ENCODE data around the gene EVI2B. TPM values are rescaled to one million over a fixed set of nuclear protein-coding genes. Genes with fewer than 3 reads are reported as not detected.
"Not testable (repeated sequence)": the region's sequence is repeated elsewhere in the genome, so short reads cannot be mapped to it uniquely, and the experiment has no call there.

Gene EVI2B
- total RNA-seq, 1 donor from 2014 or later, result 15.7 TPM

- no peak for ATAC-seq
- no peak for DNase-seq (ENCODE audit: low spot score)
- intact Hi-C loops (cut with DNase I), result no loop called here
Observed at GRCh38 chr17:31281061-31281460, 32.8 kb downstream of the EVI2B start.

- ATAC-seq (no peak), DNase-seq (ENCODE audit: low spot score) (no peak)
- intact Hi-C loops (cut with DNase I), result no loop called here
Observed at GRCh38 chr17:31279401-31279800, 34.5 kb downstream of the EVI2B start.

GRCh38 chr17:31275116-31275515 is 38.7 kb downstream of the EVI2B start:
- DNase-seq (ENCODE audit: low spot score) (no peak), ATAC-seq (no peak)
- intact Hi-C loops (cut with DNase I), result no loop called here

GRCh38 chr17:31274252-31274651 is 39.6 kb downstream of the EVI2B start:
- peak; percentile 85 for ATAC-seq
- DNase-seq (ENCODE audit: low spot score), result no peak
- intact Hi-C loops (cut with DNase I), result no loop called here

GRCh38 chr17:31273516-31273915 is 40.3 kb downstream of the EVI2B start:
- DNase-seq (ENCODE audit: low spot score) (no peak), ATAC-seq (no peak)
- intact Hi-C loops (cut with DNase I), result no loop called here

- ATAC-seq, result no peak
- DNase-seq (ENCODE audit: low spot score), result no peak
- intact Hi-C loops (cut with DNase I), result no loop called here
Observed at GRCh38 chr17:31272803-31273202, 41.1 kb downstream of the EVI2B start.

- ATAC-seq (no peak), DNase-seq (ENCODE audit: low spot score) (no peak)
- intact Hi-C loops (cut with DNase I), result no loop called here
Observed at GRCh38 chr17:31272236-31272635, 41.6 kb downstream of the EVI2B start.

- DNase-seq (ENCODE audit: low spot score), result no peak
- ATAC-seq, result peak; percentile 63
- intact Hi-C loops (cut with DNase I), result loop anchor here (2.0 kb wide), 1 partner anchor 51 kb away; the partner anchor contains the start of gene EVI2A
Observed at GRCh38 chr17:31269578-31269983, 44.3 kb downstream of the EVI2B start.

GRCh38 chr17:31269036-31269577 is 44.7 kb downstream of the EVI2B start:
- ATAC-seq, result no peak

GRCh38 chr17:31266042-31266441 is 47.8 kb downstream of the EVI2B start:
- intact Hi-C loops (cut with DNase I), result no loop called here
- ATAC-seq (no peak), DNase-seq (ENCODE audit: low spot score) (no peak)

More at GRCh38 chr17:31269036-31269577, 44.7 kb downstream of the EVI2B start:
- intact Hi-C loops (cut with DNase I), result loop anchor here (2.0 kb wide), 1 partner anchor 52 kb away; the partner anchor contains the start of gene EVI2A
- no peak for DNase-seq (ENCODE audit: low spot score)

- ATAC-seq; DNase-seq (ENCODE audit: low spot score); intact Hi-C loops (cut with DNase I): not testable (repeated sequence)
Observed at GRCh38 chr17:31262923-31263322, 50.9 kb downstream of the EVI2B start.

- ATAC-seq (no peak), DNase-seq (ENCODE audit: low spot score) (no peak)
- intact Hi-C loops (cut with DNase I), result no loop called here
Observed at GRCh38 chr17:31261601-31262000, 52.3 kb downstream of the EVI2B start.

GRCh38 chr17:31260151-31260550 is 53.7 kb downstream of the EVI2B start:
- ATAC-seq, result no peak
- DNase-seq (ENCODE audit: low spot score), result no peak
- intact Hi-C loops (cut with DNase I), result no loop called here

GRCh38 chr17:31256936-31257335 is 56.9 kb downstream of the EVI2B start:
- DNase-seq (ENCODE audit: low spot score) (no peak), ATAC-seq (no peak)
- intact Hi-C loops (cut with DNase I), result no loop called here

GRCh38 chr17:31254654-31255053 is 59.2 kb downstream of the EVI2B start:
- intact Hi-C loops (cut with DNase I), result no loop called here
- no peak for DNase-seq (ENCODE audit: low spot score)
- ATAC-seq, result no peak

Other genes starting within 250 kb of the EVI2B start
- gene NF1, start 219.1 kb downstream of the EVI2B start, total RNA-seq, result 106 TPM
- 0.94 TPM for gene OMG, start 16.8 kb downstream of the EVI2B start, total RNA-seq
- gene EVI2A, start 7.6 kb upstream of the EVI2B start, total RNA-seq, result 9.3 TPM
- 7.6 TPM for gene RAB11FIP4, start 77.6 kb upstream of the EVI2B start, total RNA-seq